Esophagus (tissue), 2 donors: Measurements from ENCODE around the gene NCAPD2. TPM values are rescaled to one million over a fixed set of nuclear protein-coding genes. Genes with fewer than 3 reads are reported as not detected.

Experiments used
- H3K27ac ChIP-seq, 2 donors: one replicate each; pipeline ENCODE4 v1.5.1; 2013; ENCODE audit warnings: low read depth in 2 of 2, mild to moderate bottlenecking in 2 of 2, inconsistent platforms in 1 of 2, low read length in 1 of 2, moderate library complexity in 1 of 2
- H3K27me3 ChIP-seq, 2 donors: one replicate each; pipeline ENCODE4 v1.6.1; 2013; ENCODE audit warnings: low read length in 2 of 2, control low read depth in 1 of 2, mild to moderate bottlenecking in 1 of 2; ENCODE audit not compliant: insufficient read depth in 2 of 2, control insufficient read depth in 1 of 2
- H3K36me3 ChIP-seq, 2 donors: one replicate each; pipeline ENCODE4 v1.6.1; 2013; ENCODE audit warnings: low read length in 1 of 2; ENCODE audit not compliant: control insufficient read depth in 2 of 2, insufficient read depth in 2 of 2
- H3K4me1 ChIP-seq, 2 donors: one replicate each; pipeline ENCODE4 v1.6.1; 2013; ENCODE audit warnings: low read length in 1 of 2; ENCODE audit not compliant: control insufficient read depth in 2 of 2, insufficient read depth in 2 of 2
- H3K4me3 ChIP-seq, 2 donors: one replicate each; pipeline ENCODE4 v1.5.1; 2013; ENCODE audit warnings: low read length in 2 of 2, mild to moderate bottlenecking in 2 of 2, low read depth in 1 of 2, moderate library complexity in 1 of 2
- H3K9me3 ChIP-seq, 2 donors: one replicate each; pipeline ENCODE4 v1.6.1; 2013; ENCODE audit warnings: mild to moderate bottlenecking in 2 of 2, low read depth in 1 of 2, low read length in 1 of 2, moderate library complexity in 1 of 2; ENCODE audit not compliant: control insufficient read depth in 2 of 2, insufficient read depth in 1 of 2
- WGBS, 2 donors: extraction: QIAGEN DNeasy Blood & Tissue Kit; methylation state at CpG; one replicate each; pipeline ENCODE4 v1.1.7; 2013; 5-methylcytosine and 5-hydroxymethylcytosine counted together
- polyA plus RNA-seq, 2 donors: library from polyadenylated mRNA; stranded (reverse); fragments of 200-250 nt; gene quantifications; one replicate each; pipeline ENCODE4 v1.2.3, GENCODE V29; 2013
- donor health status: healthy with polysubstance abuse.
- donor health status: Bipolar disorder and iron deficiency.

Gene NCAPD2
- polyA plus RNA-seq, 2 donors, result 10.2 to 13.7 TPM

- Histone ChIP-seq H3K27ac (peak overlapping the region; percentile 97 to 98), H3K4me1 (peaks cover 2 to 17% of the 10 kb centered on the region in 2 donors), H3K4me3 (peak overlapping the region; percentile 65 to 82), H3K9me3 (no peaks in the 10 kb centered on the region), H3K27me3 (no peaks in the 10 kb centered on the region), H3K36me3 (peaks cover 3 to 16% of the 10 kb centered on the region in 2 donors)
- 36 to 37% methylated on average over 17 of the region's 17 CpGs for WGBS, 2 donors
Measured at GRCh38 chr12:6452944-6453630, 40.8 kb upstream of the NCAPD2 start.

- Histone ChIP-seq H3K4me1 (peaks cover 0 to 4% of the 10 kb centered on the region in 2 donors), H3K27me3 (no peaks in the 10 kb centered on the region), H3K4me3 (no peak overlapping the region), H3K27ac (peak overlapping the region in 1 of 2 donors; percentile 3), H3K9me3 (no peaks in the 10 kb centered on the region), H3K36me3 (peaks cover 10 to 40% of the 10 kb centered on the region in 2 donors)
- WGBS, 2 donors, result 91% methylated on average over 12 of the region's 12 CpGs
Measured at GRCh38 chr12:6457220-6457945, 36.5 kb upstream of the NCAPD2 start.

- Histone ChIP-seq H3K4me3 (no peak overlapping the region), H3K9me3 (no peaks in the 10 kb centered on the region), H3K27ac (peak overlapping the region in 1 of 2 donors; percentile 8), H3K4me1 (peaks cover 0 to 5% of the 10 kb centered on the region in 2 donors), H3K36me3 (peaks cover 11 to 46% of the 10 kb centered on the region in 2 donors), H3K27me3 (no peaks in the 10 kb centered on the region)
- WGBS, 2 donors, result 92 to 93% methylated on average over 14 of the region's 14 CpGs
Measured at GRCh38 chr12:6458281-6459003, 35.5 kb upstream of the NCAPD2 start.

- H3K4me1 ChIP-seq, result peaks cover 0 to 5% of the 10 kb centered on the region in 2 donors
- 97 to 98% methylated on average over 2 of the region's 2 CpGs for WGBS, 2 donors
- H3K9me3 ChIP-seq, result no peaks in the 10 kb centered on the region
- H3K27ac ChIP-seq, result peak overlapping the region in 1 of 2 donors; percentile 8
- H3K36me3 ChIP-seq, result peaks cover 11 to 48% of the 10 kb centered on the region in 2 donors
- no peaks in the 10 kb centered on the region for H3K27me3 ChIP-seq
- no peak overlapping the region for H3K4me3 ChIP-seq
Measured at GRCh38 chr12:6459004-6459337, 34.9 kb upstream of the NCAPD2 start.

GRCh38 chr12:6460751-6461371, 33.0 kb upstream of the NCAPD2 start:
- H3K4me1 ChIP-seq, result peaks cover 0 to 5% of the 10 kb centered on the region in 2 donors
- peaks cover 11 to 53% of the 10 kb centered on the region in 2 donors for H3K36me3 ChIP-seq
- no peak overlapping the region for H3K4me3 ChIP-seq
- H3K27me3 ChIP-seq, result no peaks in the 10 kb centered on the region
- 59 to 68% methylated on average over 10 of the region's 10 CpGs for WGBS, 2 donors
- peak overlapping the region; percentile 65 to 69 for H3K27ac ChIP-seq
- H3K9me3 ChIP-seq, result no peaks in the 10 kb centered on the region

GRCh38 chr12:6461401-6462233, 32.3 kb upstream of the NCAPD2 start:
- Histone ChIP-seq H3K36me3 (peaks cover 11 to 54% of the 10 kb centered on the region in 2 donors), H3K4me3 (no peak overlapping the region), H3K27ac (peak overlapping the region; percentile 65 to 69), H3K4me1 (peaks cover 0 to 5% of the 10 kb centered on the region in 2 donors), H3K9me3 (no peaks in the 10 kb centered on the region), H3K27me3 (no peaks in the 10 kb centered on the region)
- WGBS, 2 donors, result 66 to 71% methylated on average over 15 of the region's 15 CpGs

- Histone ChIP-seq H3K27ac (peak overlapping the region; percentile 33 to 67), H3K4me1 (peaks cover 0 to 5% of the 10 kb centered on the region in 2 donors), H3K27me3 (no peaks in the 10 kb centered on the region), H3K9me3 (no peaks in the 10 kb centered on the region), H3K4me3 (no peak overlapping the region), H3K36me3 (peaks cover 11 to 53% of the 10 kb centered on the region in 2 donors)
- 86 to 88% methylated on average over 14 of the region's 14 CpGs for WGBS, 2 donors
Measured at GRCh38 chr12:6462234-6462995, 31.5 kb upstream of the NCAPD2 start.

GRCh38 chr12:6463216-6463615, 30.7 kb upstream of the NCAPD2 start:
- Histone ChIP-seq H3K9me3 (no peaks in the 10 kb centered on the region), H3K36me3 (peaks cover 8 to 47% of the 10 kb centered on the region in 2 donors), H3K27me3 (no peaks in the 10 kb centered on the region), H3K27ac (peak overlapping the region; percentile 24 to 50), H3K4me1 (peaks cover 0 to 5% of the 10 kb centered on the region in 2 donors), H3K4me3 (no peak overlapping the region)
- WGBS, 2 donors, result 60 to 68% methylated on average over 7 of the region's 7 CpGs
